IMR-90 (cell line): ENCODE measurements around the gene GHR. TPM values are rescaled to one million over a fixed set of nuclear protein-coding genes. Genes with fewer than 3 reads are reported as not detected.

Source experiments
- ATAC-seq: fragments of 200-7000 bp; cut with Tn5 transposase; 2 replicates; pipeline ENCODE4 v1.9.1; 2020; ENCODE audit warnings: low read depth, mild to moderate bottlenecking, moderate library complexity
- BruUV-seq: library from RNA; stranded (reverse); fragments of 400-500 nt; replicated peaks from 2 replicates; lab custom pipeline; 2021; lab: Mats Ljungman, UMichigan
- CTCF ChIA-PET: fragments of 300-600 bp; formaldehyde crosslinking; extraction: SDS; loops from one replicate; lab custom pipeline; 2021; ENCODE audit warnings: antibody characterized with exemption; lab: Yijun Ruan, JAX
- POLR2A ChIA-PET: fragments of 300-600 bp; sonication (Branson Sonifier 250); formaldehyde crosslinking; loops from one replicate; lab custom pipeline; 2022; ENCODE audit warnings: antibody characterized with exemption; ENCODE audit not compliant: unreplicated experiment; lab: Charles Lee
- DNase-seq: peaks from one replicate; pipeline ENCODE4 v3.0.0; 2013
- H2AFZ ChIP-seq: replicated peaks from 2 replicates; pipeline ENCODE3; 2013; ENCODE audit warnings: low read length, mild to moderate bottlenecking; ENCODE audit not compliant: poor library complexity
- H2AK5ac ChIP-seq: 2 replicates; pipeline ENCODE4 v1.6.1; 2013; ENCODE audit warnings: low read depth, low read length, inconsistent platforms
- H2AK9ac ChIP-seq: replicated peaks from 2 replicates; pipeline ENCODE3; 2013; ENCODE audit warnings: mild to moderate bottlenecking, low read depth, low read length, moderate library complexity; ENCODE audit not compliant: poor library complexity
- H2BK120ac ChIP-seq: 2 replicates; pipeline ENCODE4 v1.6.1; 2013; ENCODE audit warnings: low read depth, low read length, inconsistent platforms
- H2BK15ac ChIP-seq: 3 replicates; pipeline ENCODE4 v1.6.1; 2013; ENCODE audit warnings: low read depth, low read length, inconsistent platforms
- H2BK20ac ChIP-seq: 2 replicates; pipeline ENCODE4 v1.6.1; 2013; ENCODE audit warnings: low read depth, mild to moderate bottlenecking, inconsistent platforms, low read length, moderate library complexity
- H2BK5ac ChIP-seq: 2 replicates; pipeline ENCODE4 v1.6.1; 2013; ENCODE audit warnings: mild to moderate bottlenecking, low read depth, low read length, inconsistent platforms; ENCODE audit not compliant: poor library complexity, severe bottlenecking
- H3K14ac ChIP-seq: replicated peaks from 2 replicates; pipeline ENCODE4 v1.6.1; 2013; ENCODE audit warnings: low read depth, low read length, inconsistent platforms
- H3K18ac ChIP-seq: 2 replicates; pipeline ENCODE4 v1.6.1; 2013; ENCODE audit warnings: low read depth, low read length, control low read depth
- H3K23ac ChIP-seq: 2 replicates; pipeline ENCODE4 v1.6.1; 2013; ENCODE audit warnings: low read depth, low read length, inconsistent platforms
- H3K27ac ChIP-seq: 2 replicates; pipeline ENCODE4 v1.5.1; 2013; ENCODE audit warnings: mild to moderate bottlenecking, control low read depth, low read length; ENCODE audit not compliant: insufficient read depth
- H3K27me3 ChIP-seq: 2 replicates; pipeline ENCODE4 v1.6.1; 2013; ENCODE audit warnings: low read length; ENCODE audit not compliant: control insufficient read depth, insufficient read depth
- H3K36me3 ChIP-seq: 2 replicates; pipeline ENCODE4 v1.6.1; 2013; ENCODE audit warnings: low read length, mixed read lengths; ENCODE audit not compliant: control insufficient read depth, insufficient read depth
- H3K4ac ChIP-seq: 2 replicates; pipeline ENCODE4 v1.6.1; 2013; ENCODE audit warnings: low read depth, low read length, inconsistent platforms
- H3K4me1 ChIP-seq: 2 replicates; pipeline ENCODE4 v1.6.1; 2013; ENCODE audit warnings: low read length, mixed read lengths; ENCODE audit not compliant: control insufficient read depth, insufficient read depth
- H3K4me2 ChIP-seq: 2 replicates; pipeline ENCODE4 v1.6.1; 2013; ENCODE audit warnings: low read depth, mild to moderate bottlenecking, control low read depth, low read length, moderate library complexity
- H3K4me3 ChIP-seq: 2 replicates; pipeline ENCODE4 v1.5.1; 2013; ENCODE audit warnings: low read depth, mild to moderate bottlenecking, control low read depth, low read length, moderate library complexity; ENCODE audit not compliant: insufficient read depth
- H3K56ac ChIP-seq: 2 replicates; pipeline ENCODE4 v1.6.1; 2013; ENCODE audit warnings: low read length, inconsistent platforms; ENCODE audit not compliant: insufficient read depth; ENCODE audit errors: extremely low read depth
- H3K79me1 ChIP-seq, 2 experiments: 2 replicates each; pipeline ENCODE4 v1.6.1; 2013; ENCODE audit warnings: low read length in 2 of 2, inconsistent platforms in 1 of 2, low read depth in 1 of 2
- H3K9ac ChIP-seq: 2 replicates; pipeline ENCODE4 v1.6.1; 2013; ENCODE audit warnings: low read depth, low read length, control low read depth
- H3K9me1 ChIP-seq: 2 replicates; pipeline ENCODE4 v1.6.1; 2013; ENCODE audit warnings: low read length, inconsistent platforms; ENCODE audit not compliant: insufficient read depth
- H3K9me3 ChIP-seq: 2 replicates; pipeline ENCODE4 v1.6.1; 2013; ENCODE audit warnings: low read length; ENCODE audit not compliant: control insufficient read depth, insufficient read depth
- H4K20me1 ChIP-seq: 2 replicates; pipeline ENCODE4 v1.6.1; 2013; ENCODE audit warnings: low read length, inconsistent platforms; ENCODE audit not compliant: insufficient read depth
- H4K5ac ChIP-seq: 2 replicates; pipeline ENCODE4 v1.6.1; 2013; ENCODE audit warnings: mild to moderate bottlenecking, low read depth, low read length, control low read depth
- H4K8ac ChIP-seq, 2 experiments: 2 replicates each; pipeline ENCODE4 v1.6.1; 2013; ENCODE audit warnings: low read depth in 2 of 2, low read length in 2 of 2, control low read depth in 1 of 2, inconsistent platforms in 1 of 2
- H4K91ac ChIP-seq: 2 replicates; pipeline ENCODE4 v1.6.1; 2013; ENCODE audit warnings: low read depth, low read length, inconsistent platforms; ENCODE audit not compliant: insufficient read depth
- BHLHE40 ChIP-seq: fragments of 150-350 bp; IDR thresholded peaks from 2 replicates; pipeline ENCODE4 v1.6.1; 2016; ENCODE audit warnings: mild to moderate bottlenecking, low read depth, low read length
- CHD1 ChIP-seq: IDR thresholded peaks from 2 replicates; pipeline ENCODE4 v1.6.1; 2012; ENCODE audit warnings: low read depth, low read length, improper control_type of control experiment
- MAZ ChIP-seq: IDR thresholded peaks from 2 replicates; pipeline ENCODE4 v1.6.1; 2012; ENCODE audit warnings: low read depth, mild to moderate bottlenecking, low read length, improper control_type of control experiment, moderate library complexity, borderline replicate concordance
- USF2 ChIP-seq: fragments of 150-350 bp; IDR thresholded peaks from 2 replicates; pipeline ENCODE4 v1.6.1; 2017; ENCODE audit warnings: mild to moderate bottlenecking, antibody characterized with exemption, low read length, low read depth
- WGBS, 2 experiments: methylation state at CpG; one replicate each; pipeline versions ENCODE4 v1.1.5 to v1.1.7; 2013; ENCODE audit warnings: missing lambda C conversion rate in 2 of 2; ENCODE audit not compliant: insufficient read length in 1 of 2; ENCODE audit errors: extremely low coverage in 2 of 2; 5-methylcytosine and 5-hydroxymethylcytosine counted together
- dilution Hi-C: fragments of 300-500 bp; cut with HindIII; formaldehyde crosslinking; loops from one replicate; pipeline ENCODE4 v1.14.3; 2018; ENCODE audit warnings: low sequenced_read_pairs; ENCODE audit not compliant: unreplicated experiment
- in situ Hi-C: fragments of 300-500 bp; cut with MboI; formaldehyde crosslinking; loops from 3 replicates; pipeline ENCODE4 v1.14.3; 2019; ENCODE audit warnings: low sequenced_read_pairs, inconsistent platforms, mixed read lengths
- intact Hi-C: fragments of 100-400 bp; cut with micrococcal nuclease; formaldehyde crosslinking; loops from 2 replicates; pipeline ENCODE4 v1.10.0; 2022
- polyA plus RNA-seq, 3 experiments: library from polyadenylated mRNA; depleted of rRNA; stranded (reverse); fragments of >200 nt; gene quantifications; 2 replicates each; pipeline ENCODE4 v1.2.3, GENCODE V29; 2012; ENCODE audit warnings: low replicate concordance in 1 of 3
- total RNA-seq: library from RNA; depleted of rRNA; stranded (reverse); fragments of >200 nt; gene quantifications from 2 replicates; pipeline ENCODE4 v1.2.3, GENCODE V29; 2012
- TF ChIP-seq, protein P1 (sequence below): conservative IDR thresholded peaks from 2 replicates; pipeline ENCODE4 v1.5.1; 2012; ENCODE audit warnings: mild to moderate bottlenecking, low read depth, low read length, improper control_type of control experiment

Gene GHR
- total and polyA plus RNA-seq, 2 of the 4 experiments (the other 2 are of a cell fraction): 0.36 to 1.1 TPM

DNA sequence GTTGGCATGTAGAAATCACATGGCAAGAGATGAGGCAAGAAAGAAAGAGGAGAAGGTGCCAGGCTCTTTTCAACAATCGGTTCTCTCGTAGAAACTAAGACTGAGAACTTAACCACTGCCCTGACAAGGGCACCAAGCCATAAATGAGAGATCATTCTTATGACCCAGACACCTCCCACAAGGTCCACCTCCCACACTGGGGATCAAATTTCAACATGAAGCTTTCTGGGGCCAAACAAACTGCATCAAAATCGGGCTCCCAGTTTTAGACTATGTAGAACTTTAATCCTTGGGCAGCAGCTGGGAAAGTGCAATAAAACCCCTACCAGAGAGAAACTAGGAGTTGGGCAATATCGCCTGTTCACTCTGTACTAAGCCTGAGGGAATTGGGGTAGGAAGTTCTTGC, 183.2 kb downstream of the GHR start:
- Histone ChIP-seq H3K18ac (no peak overlapping the region), H3K14ac (no peak overlapping the region), H3K27ac (no peak overlapping the region), H3K9ac (no peak overlapping the region), H3K9me1 (no peaks in the 10 kb centered on the region), H2AFZ (no peak overlapping the region), H2BK5ac (no peak overlapping the region), H3K4me2 (no peak overlapping the region), H3K56ac (no peak overlapping the region), H3K9me3 (no peaks in the 10 kb centered on the region), H2BK15ac (no peak overlapping the region), H4K20me1 (no peaks in the 10 kb centered on the region), H3K79me1 (no peaks in the 10 kb centered on the region), H4K5ac (no peak overlapping the region), H3K27me3 (no peaks in the 10 kb centered on the region), H2AK5ac (no peak overlapping the region), H3K4me1 (no peaks in the 10 kb centered on the region), H3K23ac (no peak overlapping the region), H2BK20ac (no peak overlapping the region), H2AK9ac (no peak overlapping the region), H2BK120ac (no peak overlapping the region), H4K8ac (no peak overlapping the region), H3K4ac (no peak overlapping the region), H3K4me3 (no peak overlapping the region), H3K36me3 (no peaks in the 10 kb centered on the region), H4K91ac (no peak overlapping the region)
- BruUV-seq: no TSS peak
- ATAC-seq (no peak), DNase-seq (no peak)
- ChIA-PET CTCF (no interaction called here), POLR2A (no interaction called here)
- TF ChIP-seq, protein P1, sequence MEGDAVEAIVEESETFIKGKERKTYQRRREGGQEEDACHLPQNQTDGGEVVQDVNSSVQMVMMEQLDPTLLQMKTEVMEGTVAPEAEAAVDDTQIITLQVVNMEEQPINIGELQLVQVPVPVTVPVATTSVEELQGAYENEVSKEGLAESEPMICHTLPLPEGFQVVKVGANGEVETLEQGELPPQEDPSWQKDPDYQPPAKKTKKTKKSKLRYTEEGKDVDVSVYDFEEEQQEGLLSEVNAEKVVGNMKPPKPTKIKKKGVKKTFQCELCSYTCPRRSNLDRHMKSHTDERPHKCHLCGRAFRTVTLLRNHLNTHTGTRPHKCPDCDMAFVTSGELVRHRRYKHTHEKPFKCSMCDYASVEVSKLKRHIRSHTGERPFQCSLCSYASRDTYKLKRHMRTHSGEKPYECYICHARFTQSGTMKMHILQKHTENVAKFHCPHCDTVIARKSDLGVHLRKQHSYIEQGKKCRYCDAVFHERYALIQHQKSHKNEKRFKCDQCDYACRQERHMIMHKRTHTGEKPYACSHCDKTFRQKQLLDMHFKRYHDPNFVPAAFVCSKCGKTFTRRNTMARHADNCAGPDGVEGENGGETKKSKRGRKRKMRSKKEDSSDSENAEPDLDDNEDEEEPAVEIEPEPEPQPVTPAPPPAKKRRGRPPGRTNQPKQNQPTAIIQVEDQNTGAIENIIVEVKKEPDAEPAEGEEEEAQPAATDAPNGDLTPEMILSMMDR: no peak
- no peak for TF ChIP-seq BHLHE40
- no peak for TF ChIP-seq USF2
- TF ChIP-seq MAZ: no peak
- TF ChIP-seq CHD1: no peak
- in situ Hi-C loops (no loop called here), intact Hi-C loops (no loop called here), dilution Hi-C loops (no loop called here)
- no CpG with 5 or more reads among the region's 4 CpGs for WGBS, 2 experiments
